ENCODE data around the gene ATG4C. TPM values are rescaled to one million over a fixed set of nuclear protein-coding genes. Genes with fewer than 3 reads are reported as not detected.

The ATG4C gene
- total and polyA plus RNA-seq, 10 of the 15 experiments (the other 5 are each of a cell fraction or from before 2014, with no cell fraction given): 8.1 to 30.9 (median 18.9) TPM

DNA sequence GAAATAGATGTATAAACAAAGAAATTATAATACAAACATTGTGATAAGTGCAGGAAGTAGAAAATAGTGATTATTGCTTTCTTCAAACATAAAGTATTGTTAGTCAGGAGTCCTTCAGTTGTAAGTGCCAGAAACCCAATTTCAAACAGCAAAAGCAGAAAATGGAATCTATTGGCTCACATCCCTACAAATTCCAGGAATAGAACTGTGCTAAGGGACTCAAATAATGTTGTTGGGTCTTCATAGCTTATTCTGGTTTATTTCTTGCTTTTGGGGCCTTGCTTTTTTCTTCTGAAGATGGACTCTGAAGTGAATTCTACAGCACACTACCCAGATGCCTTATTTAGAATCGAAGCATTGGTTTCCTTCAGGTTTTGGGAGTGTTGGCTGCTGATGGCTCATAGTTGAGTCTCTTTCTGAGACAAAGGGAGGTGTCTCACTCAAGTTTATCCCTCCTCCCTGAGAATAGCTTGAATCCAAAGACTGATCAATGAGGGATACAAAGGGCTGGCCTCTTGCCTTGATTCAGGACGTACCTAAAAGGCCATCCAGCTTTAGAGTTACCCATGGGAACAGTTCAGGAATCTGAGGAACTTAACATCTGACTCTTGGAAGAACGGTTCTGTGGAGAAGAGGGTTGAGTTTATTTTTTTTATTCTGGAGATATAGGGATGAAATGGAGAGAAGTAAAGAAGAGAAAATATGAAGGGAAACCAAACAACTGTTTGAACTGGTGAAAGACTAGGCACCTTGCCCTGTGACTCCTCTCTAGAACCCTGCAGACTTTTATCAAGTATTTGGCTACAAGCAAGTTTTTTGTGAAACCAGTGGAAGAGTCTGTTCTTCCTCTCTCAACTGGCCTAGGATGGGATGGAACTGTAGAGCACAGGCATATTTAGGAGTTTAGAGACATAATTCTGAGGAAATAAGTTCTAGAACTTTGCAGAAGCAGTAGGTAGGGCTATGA is 39.0 kb upstream of the ATG4C start:
- BruUV-seq (replicated peaks): no TSS peak
- RAD21 ChIA-PET (ENCODE audit: unreplicated experiment): interaction anchor here (0.6 to 5.0 kb wide), 11 partner anchors 17 to 611 kb away, joined by 3 to 156 read pairs (median 6); no protein-coding TSS in a partner anchor
- CTCF ChIA-PET: interaction anchor here (0.7 to 5.8 kb wide), 30 partner anchors 10 to 569 kb away, joined by 3 to 305 read pairs (median 8); partner anchors contain the start of gene DOCK7
- Histone ChIP-seq H3K4me1 (ENCODE audit: control insufficient read depth, insufficient read depth, low read length) (no peaks in the 10 kb centered on the region), H4K20me1 (ENCODE audit: control insufficient read depth, insufficient read depth) (no peaks in the 10 kb centered on the region), H2AFZ (ENCODE audit: control insufficient read depth, low read depth, low read length) (no peak overlapping the region; the same call in 1 of the 2 replicates), H3K9ac (ENCODE audit: control insufficient read depth, insufficient read depth, low read length) (no peak overlapping the region), H3K4me2 (ENCODE audit: control insufficient read depth, insufficient read depth) (no peak overlapping the region), H3K4me3 (no peak overlapping the region), H3K9me3 (replicated peaks; ENCODE audit: control insufficient read depth, insufficient read depth, low read length) (no peaks in the 10 kb centered on the region; the same call in 1 of the 3 replicates), H3K27ac (ENCODE audit: control insufficient read depth, insufficient read depth) (no peak overlapping the region), H3K27me3 (replicated peaks in 1 of 2; ENCODE audit: control insufficient read depth in 2 of 2, insufficient read depth in 2 of 2, low read length in 1 of 2) (no peaks in the 10 kb centered on the region), H3K36me3 (ENCODE audit: control insufficient read depth in 2 of 2, insufficient read depth in 2 of 2, low read length in 1 of 2) (no peaks in the 10 kb centered on the region), H3K79me2 (ENCODE audit: control insufficient read depth, insufficient read depth, low read length) (no peaks in the 10 kb centered on the region)
- SMC1A ChIA-PET (ENCODE audit: uncharacterized antibody, unreplicated experiment): interaction anchor here (0.8 to 6.6 kb wide), 18 partner anchors 8 to 569 kb away, joined by 3 to 186 read pairs (median 4); partner anchors contain the start of genes ATG4C and DOCK7
- 0% methylated on average over 3 of the region's 3 CpGs for WGBS (ENCODE audit: insufficient coverage, insufficient replicate concordance, low lambda C conversion rate, missing lambda C conversion rate)
- DNase-seq (ENCODE audit: low read depth, low spot score): no peak
- intact Hi-C loops (cut with micrococcal nuclease; ENCODE audit: unreplicated experiment): loop anchor here (5.0 to 10.0 kb wide), 2 partner anchors 130 to 293 kb away; no protein-coding TSS in a partner anchor
- POLR2A ChIA-PET: interaction anchor here (1.0 kb wide), 1 partner anchor 309 kb away, joined by 3 read pairs; no protein-coding TSS in a partner anchor
- no peak for ATAC-seq
- FAIRE-seq: no peak
- in situ Hi-C loops (cut with MboI): loop anchor here (5.0 kb wide), 2 partner anchors 238 to 568 kb away; no protein-coding TSS in a partner anchor
- TF ChIP-seq SUZ12 (IDR thresholded peaks at IDR 0.05; ENCODE audit: unreplicated experiment) (no peak), IRF4 (IDR thresholded peaks at IDR 0.05; ENCODE audit: low read depth, low read length) (no peak), GATAD2B (conservative IDR thresholded peaks at IDR 0.05; ENCODE audit: low read depth) (no peak), POLR2AphosphoS5 (IDR thresholded peaks at IDR 0.05; ENCODE audit: low read length) (no peak), HCFC1 (IDR thresholded peaks at IDR 0.05; ENCODE audit: low read length) (no peak), SIN3A (IDR thresholded peaks at IDR 0.05; ENCODE audit: low read depth, low read length) (no peak), KDM1A (IDR thresholded peaks at IDR 0.05; ENCODE audit: borderline replicate concordance) (no peak), NR2F1 (conservative IDR thresholded peaks at IDR 0.05) (no peak), PML (IDR thresholded peaks at IDR 0.05; ENCODE audit: low read length) (no peak), ZNF207 (IDR thresholded peaks at IDR 0.05; ENCODE audit: borderline replicate concordance) (no peak)
- TF ChIP-seq, protein P1, sequence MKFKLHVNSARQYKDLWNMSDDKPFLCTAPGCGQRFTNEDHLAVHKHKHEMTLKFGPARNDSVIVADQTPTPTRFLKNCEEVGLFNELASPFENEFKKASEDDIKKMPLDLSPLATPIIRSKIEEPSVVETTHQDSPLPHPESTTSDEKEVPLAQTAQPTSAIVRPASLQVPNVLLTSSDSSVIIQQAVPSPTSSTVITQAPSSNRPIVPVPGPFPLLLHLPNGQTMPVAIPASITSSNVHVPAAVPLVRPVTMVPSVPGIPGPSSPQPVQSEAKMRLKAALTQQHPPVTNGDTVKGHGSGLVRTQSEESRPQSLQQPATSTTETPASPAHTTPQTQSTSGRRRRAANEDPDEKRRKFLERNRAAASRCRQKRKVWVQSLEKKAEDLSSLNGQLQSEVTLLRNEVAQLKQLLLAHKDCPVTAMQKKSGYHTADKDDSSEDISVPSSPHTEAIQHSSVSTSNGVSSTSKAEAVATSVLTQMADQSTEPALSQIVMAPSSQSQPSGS (IDR thresholded peaks at IDR 0.05; ENCODE audit: low read length): no peak
- TF ChIP-seq, protein P2, sequence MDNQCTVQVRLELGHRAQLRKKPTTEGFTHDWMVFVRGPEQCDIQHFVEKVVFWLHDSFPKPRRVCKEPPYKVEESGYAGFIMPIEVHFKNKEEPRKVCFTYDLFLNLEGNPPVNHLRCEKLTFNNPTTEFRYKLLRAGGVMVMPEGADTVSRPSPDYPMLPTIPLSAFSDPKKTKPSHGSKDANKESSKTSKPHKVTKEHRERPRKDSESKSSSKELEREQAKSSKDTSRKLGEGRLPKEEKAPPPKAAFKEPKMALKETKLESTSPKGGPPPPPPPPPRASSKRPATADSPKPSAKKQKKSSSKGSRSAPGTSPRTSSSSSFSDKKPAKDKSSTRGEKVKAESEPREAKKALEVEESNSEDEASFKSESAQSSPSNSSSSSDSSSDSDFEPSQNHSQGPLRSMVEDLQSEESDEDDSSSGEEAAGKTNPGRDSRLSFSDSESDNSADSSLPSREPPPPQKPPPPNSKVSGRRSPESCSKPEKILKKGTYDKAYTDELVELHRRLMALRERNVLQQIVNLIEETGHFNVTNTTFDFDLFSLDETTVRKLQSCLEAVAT (IDR thresholded peaks at IDR 0.05): no peak
